ENCODE measurements around the gene CFAP46.
"Not testable (repeated sequence)": the region's sequence is repeated elsewhere in the genome, so short reads cannot be mapped to it uniquely, and the experiment has no call there.

The CFAP46 gene

GRCh38 chr10:132979491-132980425, 37.4 kb upstream of the CFAP46 start:
- no peak for DNase-seq

GRCh38 chr10:132978542-132978941, 36.2 kb upstream of the CFAP46 start:
- no peak for DNase-seq

- no peak for DNase-seq
Observed at GRCh38 chr10:132977807-132978206, 35.4 kb upstream of the CFAP46 start.

DNA sequence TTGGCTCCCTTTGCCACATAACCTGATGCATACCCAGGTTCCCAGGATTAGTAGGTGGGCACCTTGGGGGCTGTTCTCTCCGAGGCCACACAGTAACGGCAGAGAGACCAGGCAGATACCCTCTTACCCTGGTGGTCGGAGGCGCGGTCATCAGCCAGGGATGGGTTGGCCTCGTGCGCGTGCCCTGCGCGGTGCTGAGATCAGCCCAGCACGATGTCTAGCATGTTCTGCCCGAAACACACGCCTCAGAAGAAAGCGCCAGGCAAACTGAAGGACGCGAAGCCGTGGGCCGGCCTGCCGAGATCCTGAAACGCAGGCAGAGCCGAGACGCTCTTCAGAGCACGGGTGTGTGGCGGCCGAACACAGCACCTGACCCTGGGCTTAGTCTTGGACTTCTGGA, 34.7 kb upstream of the CFAP46 start:
- DNase-seq, result no peak

DNA sequence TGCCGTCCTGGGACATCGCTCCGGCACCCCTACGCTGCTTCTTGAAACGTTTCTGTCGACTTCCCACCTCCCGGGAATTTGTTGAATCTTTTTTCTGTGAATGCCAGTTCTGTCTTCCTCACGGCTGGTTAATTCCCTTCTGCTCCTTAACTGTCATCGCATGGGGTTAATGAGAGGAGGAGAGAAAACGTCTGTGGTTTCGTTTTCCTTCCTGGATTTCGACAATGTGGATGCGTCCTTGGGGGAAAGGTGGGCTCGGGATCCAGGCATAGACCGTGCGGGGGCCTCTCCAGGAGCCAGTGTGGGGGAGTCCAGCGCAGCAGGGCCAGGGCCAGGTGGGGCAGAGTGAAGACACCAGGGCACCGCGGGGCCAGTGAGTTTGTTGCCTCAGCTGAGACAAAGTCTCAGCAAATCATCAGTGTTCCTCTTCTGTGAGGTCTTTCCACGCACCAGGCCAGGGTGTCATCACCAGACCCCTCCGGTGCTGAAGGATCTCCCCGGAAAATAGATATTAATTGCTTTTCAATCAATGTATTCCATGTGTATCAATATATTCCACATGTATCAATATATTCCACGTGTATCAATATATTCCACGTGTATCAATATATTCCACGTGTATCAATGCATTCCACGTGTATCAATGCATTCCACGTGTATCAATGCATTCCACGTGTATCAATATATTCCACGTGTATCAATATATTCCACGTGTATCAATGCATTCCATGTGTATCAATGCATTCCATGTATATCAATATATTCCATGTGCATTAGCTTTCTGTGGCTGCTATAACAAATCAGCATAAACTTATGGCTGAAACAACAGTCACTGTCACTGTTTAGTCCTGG, 33.7 kb upstream of the CFAP46 start:
- DNase-seq, result no peak

DNA sequence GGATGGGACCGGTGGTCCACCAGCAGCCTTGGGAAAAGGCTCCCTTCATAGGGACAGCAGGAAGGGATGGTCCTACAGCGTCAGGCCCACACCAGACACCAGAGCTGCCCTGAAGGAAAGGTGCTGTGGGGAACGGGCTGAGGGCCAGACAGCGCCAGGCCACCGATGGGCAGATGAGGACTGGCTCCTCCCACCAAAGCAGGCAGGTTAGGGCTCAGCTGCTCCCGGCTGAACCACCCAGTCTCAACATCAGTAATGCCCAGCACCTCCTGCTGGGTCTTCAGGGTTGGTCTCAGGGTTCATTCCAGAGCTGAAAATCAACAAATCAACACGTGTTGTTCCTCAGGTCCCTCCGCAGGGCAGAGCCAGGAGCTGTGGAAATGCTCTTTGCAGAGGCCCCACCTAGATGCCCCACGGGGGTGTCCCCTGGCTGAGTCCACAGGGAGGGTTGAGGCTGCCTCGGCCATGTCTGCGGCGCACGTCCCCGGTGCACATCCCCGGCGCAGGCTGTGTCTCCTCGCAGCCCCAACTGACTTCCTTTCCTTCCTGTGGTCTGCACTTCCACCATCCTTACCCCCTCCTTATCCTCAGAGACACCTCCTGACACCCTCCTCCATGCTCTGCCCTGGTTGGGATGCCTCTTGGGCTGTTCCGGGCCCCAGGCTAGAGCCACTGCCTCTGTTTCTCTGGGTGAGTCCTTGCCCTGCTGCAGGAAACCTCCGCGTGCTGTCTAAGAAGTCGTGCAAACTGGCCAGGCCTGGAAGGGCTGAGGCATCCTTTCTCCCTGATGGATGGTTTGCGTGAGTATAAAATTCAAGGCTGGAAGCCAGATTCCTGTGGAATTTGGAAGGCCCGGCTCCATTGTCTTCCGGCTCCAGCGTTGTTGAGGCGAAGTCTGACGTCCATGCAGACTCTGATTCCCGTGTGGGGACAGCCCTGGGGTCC, 32.8 kb upstream of the CFAP46 start:
- DNase-seq, result no peak

GRCh38 chr10:132974249-132974796, 32.0 kb upstream of the CFAP46 start:
- no peak for DNase-seq

- no peak for DNase-seq
Observed at GRCh38 chr10:132973903-132974241, 31.5 kb upstream of the CFAP46 start.

DNA sequence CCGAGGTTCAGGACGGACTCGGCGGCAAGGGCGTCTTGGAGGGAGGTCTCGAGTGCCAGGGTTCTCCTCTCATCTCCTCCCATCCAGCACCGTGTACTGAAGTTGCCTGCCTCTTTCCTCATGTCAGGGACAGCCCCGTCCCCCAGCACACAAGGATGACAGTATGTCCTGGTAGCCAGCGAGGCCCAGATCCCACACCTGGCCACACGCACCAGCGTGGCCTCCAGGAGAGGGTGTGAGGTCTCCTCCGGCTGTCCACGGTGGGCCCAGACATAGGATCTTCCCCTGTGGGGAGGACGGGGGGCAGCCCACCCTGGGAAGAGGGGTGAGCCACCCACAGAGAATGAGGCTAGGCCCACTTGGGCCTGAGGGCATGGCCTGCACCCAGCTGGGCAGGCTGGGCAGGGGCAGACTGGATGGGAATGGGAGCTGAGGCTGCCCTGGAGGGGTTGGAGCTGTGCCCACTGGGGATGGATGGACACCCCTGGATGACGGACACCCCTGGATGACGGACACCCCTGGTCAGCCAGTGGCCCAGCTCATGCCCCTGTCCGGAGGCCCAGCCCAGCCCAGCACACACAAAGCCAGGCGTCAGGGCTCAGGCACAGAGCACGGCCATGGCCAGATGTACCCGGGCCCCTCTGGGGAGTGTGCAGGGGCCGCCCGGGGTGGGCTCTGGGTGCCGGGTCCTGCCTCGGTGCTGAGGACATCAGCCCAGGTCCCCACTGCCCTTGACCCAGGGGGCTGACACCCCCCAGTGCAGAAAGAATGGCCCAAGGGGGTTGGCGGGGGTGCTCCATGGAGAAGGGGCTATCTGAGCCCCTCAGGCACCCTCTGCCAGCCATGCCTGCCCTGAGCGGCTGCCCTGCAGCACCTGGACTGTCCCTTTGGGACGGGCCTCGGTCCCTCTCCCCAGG, 30.9 kb upstream of the CFAP46 start:
- no peak for DNase-seq

- no peak for DNase-seq
Observed at GRCh38 chr10:132972149-132972985, 30.0 kb upstream of the CFAP46 start.

DNA sequence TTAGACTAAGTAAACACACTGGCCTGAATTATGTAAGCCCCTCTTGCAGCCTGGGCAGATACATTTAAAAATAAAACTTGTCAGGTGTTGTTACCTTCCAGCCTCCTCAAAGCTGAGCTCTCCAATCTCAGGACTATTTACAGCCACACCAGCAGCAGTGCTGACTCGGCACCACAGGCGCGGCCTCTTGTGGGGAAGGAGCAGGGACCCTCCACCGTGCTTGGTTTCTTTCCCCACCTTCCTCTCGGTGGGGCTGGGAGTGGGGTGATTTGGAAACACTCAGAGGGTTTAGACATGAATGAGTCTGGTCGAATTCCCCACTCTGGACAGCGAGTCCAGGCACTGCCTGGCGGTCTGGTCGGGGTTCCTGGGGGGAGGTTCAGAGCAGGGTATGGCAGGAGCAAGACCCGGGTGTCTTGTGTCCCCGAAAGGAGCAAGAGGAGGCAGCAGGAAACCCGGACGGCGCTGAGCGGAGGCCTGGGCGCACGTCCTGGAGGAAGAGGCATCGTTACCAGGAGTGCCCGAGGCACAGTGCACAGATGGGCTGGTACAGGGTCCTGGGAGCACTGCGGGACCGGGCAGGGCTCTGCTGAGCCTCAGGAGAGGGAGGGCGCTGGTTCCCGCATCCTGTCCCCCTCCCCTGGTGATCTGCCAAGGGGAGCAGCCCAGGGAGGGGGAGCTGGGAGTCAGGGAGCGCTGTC, 29.2 kb upstream of the CFAP46 start:
- DNase-seq, result no peak

GRCh38 chr10:132970641-132971438, 28.5 kb upstream of the CFAP46 start:
- DNase-seq, result no peak

DNA sequence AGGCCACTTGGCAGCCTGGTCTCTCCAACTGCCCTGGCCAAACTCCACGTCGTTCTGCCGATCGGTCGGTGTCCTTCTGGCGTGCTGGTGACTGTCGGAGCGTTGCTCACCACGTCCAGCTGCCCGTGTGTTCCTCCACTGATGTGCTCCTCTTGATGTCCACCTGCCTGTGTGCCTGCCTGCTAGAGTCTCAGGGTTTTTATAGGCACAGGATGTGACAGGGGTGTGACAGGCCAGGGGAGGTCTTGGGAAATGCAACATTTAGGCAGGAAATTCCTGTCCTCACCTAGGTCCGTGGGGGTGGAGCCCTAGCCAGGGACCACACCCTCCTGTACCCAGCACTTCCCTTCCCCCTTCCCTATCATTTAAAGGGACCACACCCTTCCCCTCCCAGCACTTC, 25.2 kb upstream of the CFAP46 start:
- DNase-seq, result no peak

- DNase-seq, result no peak
Observed at GRCh38 chr10:132965411-132966057, 23.2 kb upstream of the CFAP46 start.

DNA sequence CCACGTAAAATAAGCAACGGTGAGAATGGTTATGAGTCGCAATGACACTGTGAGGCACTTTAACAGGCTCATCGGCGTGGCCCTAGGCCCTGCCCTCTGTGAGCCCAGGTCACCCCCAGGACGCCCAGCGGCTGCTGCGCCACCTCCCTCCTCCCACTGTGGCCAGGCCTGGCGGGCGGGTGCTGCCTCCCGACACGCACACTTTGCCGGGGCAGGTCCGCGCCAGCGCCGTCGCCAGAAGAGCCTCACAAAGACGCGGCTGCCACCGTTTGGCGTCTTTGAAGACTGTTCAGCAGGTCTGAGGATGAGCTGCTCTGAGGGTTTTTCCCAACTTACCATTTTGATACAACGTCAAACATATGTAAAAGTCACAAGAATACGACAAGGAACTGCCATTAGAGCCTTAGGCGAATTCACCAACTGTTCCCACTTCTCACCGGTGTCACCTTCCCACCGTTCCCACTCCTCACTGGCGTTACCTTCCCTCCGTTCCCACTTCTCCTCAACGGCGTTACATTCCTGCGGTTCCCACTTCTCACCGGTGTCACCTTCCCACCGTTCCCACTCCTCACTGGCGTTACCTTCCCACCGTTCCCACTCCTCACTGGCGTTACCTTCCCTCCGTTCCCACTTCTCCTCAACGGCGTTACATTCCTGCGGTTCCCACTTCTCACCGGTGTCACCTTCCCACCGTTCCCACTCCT, 22.5 kb upstream of the CFAP46 start:
- DNase-seq, result not testable (repeated sequence)

DNA sequence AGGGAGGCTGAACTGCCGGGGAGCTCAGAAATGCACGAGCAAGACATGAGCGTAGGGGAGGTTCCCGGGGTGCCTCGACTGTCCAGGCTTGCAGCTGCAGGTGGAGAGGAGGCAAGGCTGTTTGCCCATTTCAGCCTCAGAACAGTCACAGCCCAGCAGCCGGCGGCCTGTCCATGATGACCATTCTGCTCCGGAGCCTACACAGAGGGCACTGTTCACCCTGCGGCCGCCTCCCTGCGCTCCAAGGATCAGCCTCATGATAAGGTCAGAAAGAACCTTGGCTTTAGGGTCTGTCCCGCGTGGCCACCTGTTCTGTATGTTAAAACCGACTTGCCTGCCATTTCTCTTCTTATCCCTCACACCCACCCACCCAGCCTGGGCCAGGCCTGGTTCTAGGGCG, 21.9 kb upstream of the CFAP46 start:
- DNase-seq, result no peak

DNA sequence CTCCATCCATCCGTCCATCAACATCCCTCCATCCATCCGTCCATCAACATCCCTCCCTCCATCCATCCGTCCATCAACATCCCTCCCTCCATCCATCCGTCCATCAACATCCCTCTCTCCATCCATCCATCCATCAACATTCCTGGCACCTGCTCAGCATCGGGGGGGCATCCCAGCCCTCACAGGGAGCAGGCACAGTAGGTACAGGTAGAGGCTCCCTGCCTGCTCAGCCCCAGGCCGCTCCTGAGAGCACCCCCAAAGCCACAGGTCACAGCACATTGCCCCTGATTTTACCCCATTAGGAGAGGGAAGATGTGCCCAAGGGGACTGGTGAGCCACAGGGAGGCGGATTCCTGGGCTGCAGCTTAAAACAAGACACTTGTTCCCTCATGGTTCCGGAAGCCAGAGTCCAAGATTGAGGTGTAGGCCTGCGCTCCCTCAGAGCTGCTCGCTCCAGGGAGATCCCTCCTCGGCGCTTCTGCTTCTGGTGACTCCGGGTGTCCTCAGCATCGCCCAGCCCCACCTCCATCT, 21.1 kb upstream of the CFAP46 start:
- DNase-seq, result no peak

Measured in amniotic stem cell (primary cell).